Measurements from ENCODE around the gene HEMGN.

DNA sequence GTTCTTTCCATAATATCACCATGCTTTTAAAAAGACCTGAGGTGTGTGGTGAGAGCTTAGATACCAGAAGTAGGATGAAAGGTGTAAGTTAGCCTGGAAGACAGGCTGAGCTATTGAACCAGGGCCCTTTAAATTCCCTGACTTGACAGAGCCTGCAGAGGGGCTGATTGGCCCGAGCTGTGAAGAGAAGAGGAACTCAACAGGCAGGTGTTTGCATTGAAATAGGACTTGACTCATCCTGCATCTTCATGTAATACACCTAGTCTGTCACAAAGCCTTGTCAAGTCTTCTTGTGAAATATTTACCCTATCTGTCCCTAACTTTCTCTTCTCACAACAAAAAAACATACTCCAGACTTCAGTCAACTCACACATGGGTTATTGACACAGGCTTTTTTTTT, 28.5 kb upstream of the HEMGN start:
- no peak for TF ChIP-seq PATZ1 (CRISPR knock-in tag; IDR thresholded peaks at IDR 0.05; ENCODE audit: borderline replicate concordance)
- no peak for TF ChIP-seq CREB5 (CRISPR knock-in tag; IDR thresholded peaks at IDR 0.05; ENCODE audit: low read depth)
- TF ChIP-seq, protein P1, sequence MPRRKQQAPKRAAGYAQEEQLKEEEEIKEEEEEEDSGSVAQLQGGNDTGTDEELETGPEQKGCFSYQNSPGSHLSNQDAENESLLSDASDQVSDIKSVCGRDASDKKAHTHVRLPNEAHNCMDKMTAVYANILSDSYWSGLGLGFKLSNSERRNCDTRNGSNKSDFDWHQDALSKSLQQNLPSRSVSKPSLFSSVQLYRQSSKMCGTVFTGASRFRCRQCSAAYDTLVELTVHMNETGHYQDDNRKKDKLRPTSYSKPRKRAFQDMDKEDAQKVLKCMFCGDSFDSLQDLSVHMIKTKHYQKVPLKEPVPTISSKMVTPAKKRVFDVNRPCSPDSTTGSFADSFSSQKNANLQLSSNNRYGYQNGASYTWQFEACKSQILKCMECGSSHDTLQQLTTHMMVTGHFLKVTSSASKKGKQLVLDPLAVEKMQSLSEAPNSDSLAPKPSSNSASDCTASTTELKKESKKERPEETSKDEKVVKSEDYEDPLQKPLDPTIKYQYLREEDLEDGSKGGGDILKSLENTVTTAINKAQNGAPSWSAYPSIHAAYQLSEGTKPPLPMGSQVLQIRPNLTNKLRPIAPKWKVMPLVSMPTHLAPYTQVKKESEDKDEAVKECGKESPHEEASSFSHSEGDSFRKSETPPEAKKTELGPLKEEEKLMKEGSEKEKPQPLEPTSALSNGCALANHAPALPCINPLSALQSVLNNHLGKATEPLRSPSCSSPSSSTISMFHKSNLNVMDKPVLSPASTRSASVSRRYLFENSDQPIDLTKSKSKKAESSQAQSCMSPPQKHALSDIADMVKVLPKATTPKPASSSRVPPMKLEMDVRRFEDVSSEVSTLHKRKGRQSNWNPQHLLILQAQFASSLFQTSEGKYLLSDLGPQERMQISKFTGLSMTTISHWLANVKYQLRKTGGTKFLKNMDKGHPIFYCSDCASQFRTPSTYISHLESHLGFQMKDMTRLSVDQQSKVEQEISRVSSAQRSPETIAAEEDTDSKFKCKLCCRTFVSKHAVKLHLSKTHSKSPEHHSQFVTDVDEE (CRISPR knock-in tag; IDR thresholded peaks at IDR 0.05), result no peak
- TF ChIP-seq ZNF8 (CRISPR knock-in tag; IDR thresholded peaks at IDR 0.05), result no peak
- no peak for TF ChIP-seq PPARA (CRISPR knock-in tag; IDR thresholded peaks at IDR 0.05; ENCODE audit: borderline replicate concordance)
- TF ChIP-seq TOX (CRISPR knock-in tag; IDR thresholded peaks at IDR 0.05; ENCODE audit: borderline replicate concordance), result no peak
- TF ChIP-seq ZFP3 (CRISPR knock-in tag; IDR thresholded peaks at IDR 0.05), result no peak
- no peak for TF ChIP-seq RARB (CRISPR knock-in tag; IDR thresholded peaks at IDR 0.05)
- no peak for TF ChIP-seq SNAI2 (CRISPR knock-in tag; IDR thresholded peaks at IDR 0.05)
- no peak for TF ChIP-seq ZFP30 (CRISPR knock-in tag; IDR thresholded peaks at IDR 0.05)
- no peak for TF ChIP-seq OSR1 (CRISPR knock-in tag; IDR thresholded peaks at IDR 0.05)
